COLO668 (cell line): Measurements from ENCODE around the gene TMEM52B.

ENCODE experiments used
- DNase-seq: peaks from one replicate; lab custom pipeline; 2025; ENCODE audit not compliant: unreplicated experiment; lab: John Stamatoyannopoulos, UW

Gene TMEM52B

GRCh38 chr12:10238526-10238925 is 59.7 kb downstream of the TMEM52B start:
- DNase-seq = no peak

- no peak for DNase-seq
Measured at GRCh38 chr12:10241290-10241689, 62.5 kb downstream of the TMEM52B start.
